ENCODE measurements around the gene MEOX2. TPM values are rescaled to one million over a fixed set of nuclear protein-coding genes. Genes with fewer than 3 reads are reported as not detected.

Gene MEOX2
- total and polyA plus RNA-seq, 2 of the 13 experiments (the other 11 are each of a cell fraction or from before 2014, with no cell fraction given): not detected

- TF ChIP-seq HOXA5 (CRISPR knock-in tag; IDR thresholded peaks at IDR 0.05): no peak
- Histone ChIP-seq H3K36me3 (replicated peaks in 1 of 2; ENCODE audit: control insufficient read depth in 1 of 2, insufficient read depth in 2 of 2, low read length in 2 of 2) (no peaks in the 10 kb centered on the region), H3K27ac (ENCODE audit: extremely low read length, insufficient read depth, low read length) (no peak overlapping the region), H3K9ac (ENCODE audit: insufficient read depth, low read depth, low read length) (no peak overlapping the region), H3K4me3 (replicated peaks in 1 of 3; ENCODE audit: insufficient read depth in 1 of 3, low read depth in 2 of 3, low read length in 3 of 3) (no peak overlapping the region), H3K4me2 (ENCODE audit: low read depth, low read length) (no peak overlapping the region), H3K4me1 (ENCODE audit: insufficient read depth, low read length) (no peaks in the 10 kb centered on the region), H2AFZ (ENCODE audit: low read length) (no peak overlapping the region), H4K20me1 (ENCODE audit: insufficient read depth, low read length) (no peaks in the 10 kb centered on the region), H3K9me3 (ENCODE audit: low read length) (no peaks in the 10 kb centered on the region), H3K79me2 (ENCODE audit: insufficient read depth, low read length) (no peaks in the 10 kb centered on the region), H3K27me3 (ENCODE audit: control insufficient read depth in 1 of 2, insufficient read depth in 2 of 2, low read length in 2 of 2) (peaks cover 0 to 7% of the 10 kb centered on the region in 2 experiments; a peak in 2 of 5 replicates)
- WGBS (ENCODE audit: low lambda C conversion rate): 3% methylated on average over 1 of the region's 1 CpG
- BruUV-seq (replicated peaks): no TSS peak
- intact Hi-C loops (cut with micrococcal nuclease; ENCODE audit: unreplicated experiment): no loop called here
- in situ Hi-C loops (cut with HindIII; ENCODE audit: extremely low pct_ligation_motif_present, low pct_unique_long_range_greater_than_20kb): no loop called here
- FAIRE-seq (no peak), DNase-seq (ENCODE audit: low spot score) (no peak), ATAC-seq (no peak)
- ChIA-PET POLR2A (no interaction called here), CTCF (ENCODE audit: low intra/inter-chr PET ratio, low total read pairs) (no interaction called here)
These were observed 5.3 kb downstream of the MEOX2 start for GRCh38 chr7:15681186-15681585.

GRCh38 chr7:15680446-15680845 is 6.0 kb downstream of the MEOX2 start:
- intact Hi-C loops (cut with micrococcal nuclease; ENCODE audit: unreplicated experiment) (no loop called here), in situ Hi-C loops (cut with HindIII; ENCODE audit: extremely low pct_ligation_motif_present, low pct_unique_long_range_greater_than_20kb) (no loop called here)
- BruUV-seq (replicated peaks): no TSS peak
- FAIRE-seq (no peak), DNase-seq (ENCODE audit: low spot score) (no peak), ATAC-seq (no peak)
- no peak overlapping the region for H3K4me2 ChIP-seq (ENCODE audit: low read depth, low read length)
- H4K20me1 ChIP-seq (ENCODE audit: insufficient read depth, low read length): no peaks in the 10 kb centered on the region
- no peak overlapping the region for H3K4me3 ChIP-seq (replicated peaks in 1 of 3; ENCODE audit: insufficient read depth in 1 of 3, low read depth in 2 of 3, low read length in 3 of 3)
- no peak overlapping the region for H3K27ac ChIP-seq (ENCODE audit: extremely low read length, insufficient read depth, low read length)
- H3K27me3 ChIP-seq (ENCODE audit: control insufficient read depth in 1 of 2, insufficient read depth in 2 of 2, low read length in 2 of 2): peaks cover 0 to 2% of the 10 kb centered on the region in 2 experiments; a peak in 2 of 5 replicates
- ChIA-PET CTCF (ENCODE audit: low intra/inter-chr PET ratio, low total read pairs) (no interaction called here), POLR2A (no interaction called here)
- no peaks in the 10 kb centered on the region for H3K79me2 ChIP-seq (ENCODE audit: insufficient read depth, low read length)
- no peak overlapping the region for H2AFZ ChIP-seq (ENCODE audit: low read length)
- 1% methylated on average over 3 of the region's 3 CpGs for WGBS (ENCODE audit: low lambda C conversion rate)
- H3K4me1 ChIP-seq (ENCODE audit: insufficient read depth, low read length): no peaks in the 10 kb centered on the region
- H3K9me3 ChIP-seq (ENCODE audit: low read length): no peaks in the 10 kb centered on the region
- no peak overlapping the region for H3K9ac ChIP-seq (ENCODE audit: insufficient read depth, low read depth, low read length)
- no peaks in the 10 kb centered on the region for H3K36me3 ChIP-seq (replicated peaks in 1 of 2; ENCODE audit: control insufficient read depth in 1 of 2, insufficient read depth in 2 of 2, low read length in 2 of 2)
- no peak for TF ChIP-seq HMG20A (CRISPR knock-in tag; IDR thresholded peaks at IDR 0.05; ENCODE audit: borderline replicate concordance)
- no peak for TF ChIP-seq CC2D1A (CRISPR knock-in tag; IDR thresholded peaks at IDR 0.05)
- TF ChIP-seq REL (CRISPR knock-in tag; conservative IDR thresholded peaks at IDR 0.05): no peak
- no peak for TF ChIP-seq CHD4 (IDR thresholded peaks at IDR 0.05; ENCODE audit: borderline replicate concordance, low read length)
- TF ChIP-seq ZNF619 (CRISPR knock-in tag; IDR thresholded peaks at IDR 0.05): no peak
- TF ChIP-seq MLLT10 (CRISPR knock-in tag; IDR thresholded peaks at IDR 0.05): no peak
- no peak for TF ChIP-seq ZNF235 (CRISPR knock-in tag; IDR thresholded peaks at IDR 0.05; ENCODE audit: borderline replicate concordance)
- TF ChIP-seq ZNF317 (CRISPR knock-in tag; IDR thresholded peaks at IDR 0.05): no peak
- TF ChIP-seq ZBTB1 (CRISPR knock-in tag; IDR thresholded peaks at IDR 0.05; ENCODE audit: borderline replicate concordance): no peak
- TF ChIP-seq HNRNPLL (IDR thresholded peaks at IDR 0.05; ENCODE audit: low read depth, low read length, poor library complexity, severe bottlenecking): no peak
- TF ChIP-seq EEA1 (CRISPR knock-in tag; IDR thresholded peaks at IDR 0.05; ENCODE audit: borderline replicate concordance): no peak
- TF ChIP-seq PLSCR1 (CRISPR knock-in tag; IDR thresholded peaks at IDR 0.05; ENCODE audit: borderline replicate concordance): no peak
- no peak for TF ChIP-seq GMEB2 (CRISPR knock-in tag; IDR thresholded peaks at IDR 0.05; ENCODE audit: low read depth)
